ENCODE results near the gene COL11A1. TPM values are rescaled to one million over a fixed set of nuclear protein-coding genes. Genes with fewer than 3 reads are reported as not detected.

COL11A1 gene
- total and polyA plus RNA-seq, 2 experiments from 2014 or later = 12.3 to 12.5 TPM

DNA sequence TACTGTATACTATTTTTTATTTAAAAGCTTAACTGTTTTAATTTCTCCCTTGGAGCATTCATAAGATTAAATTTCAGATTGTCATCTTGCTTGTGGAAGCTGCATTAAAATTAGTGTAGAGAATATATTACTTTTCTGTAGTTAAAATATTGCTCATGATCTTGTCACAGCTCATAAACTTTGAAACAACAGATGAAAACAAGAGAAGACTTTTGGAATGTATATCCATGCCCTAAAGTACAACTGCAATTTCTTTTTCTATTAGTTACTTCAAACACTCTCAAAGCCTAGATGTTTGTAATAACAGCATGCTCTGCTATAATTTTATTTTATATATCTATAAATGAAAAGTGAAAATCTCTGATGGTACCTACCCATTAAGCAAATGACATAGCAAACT is 155.9 kb downstream of the COL11A1 start (continued):
- TF ChIP-seq, protein P1, sequence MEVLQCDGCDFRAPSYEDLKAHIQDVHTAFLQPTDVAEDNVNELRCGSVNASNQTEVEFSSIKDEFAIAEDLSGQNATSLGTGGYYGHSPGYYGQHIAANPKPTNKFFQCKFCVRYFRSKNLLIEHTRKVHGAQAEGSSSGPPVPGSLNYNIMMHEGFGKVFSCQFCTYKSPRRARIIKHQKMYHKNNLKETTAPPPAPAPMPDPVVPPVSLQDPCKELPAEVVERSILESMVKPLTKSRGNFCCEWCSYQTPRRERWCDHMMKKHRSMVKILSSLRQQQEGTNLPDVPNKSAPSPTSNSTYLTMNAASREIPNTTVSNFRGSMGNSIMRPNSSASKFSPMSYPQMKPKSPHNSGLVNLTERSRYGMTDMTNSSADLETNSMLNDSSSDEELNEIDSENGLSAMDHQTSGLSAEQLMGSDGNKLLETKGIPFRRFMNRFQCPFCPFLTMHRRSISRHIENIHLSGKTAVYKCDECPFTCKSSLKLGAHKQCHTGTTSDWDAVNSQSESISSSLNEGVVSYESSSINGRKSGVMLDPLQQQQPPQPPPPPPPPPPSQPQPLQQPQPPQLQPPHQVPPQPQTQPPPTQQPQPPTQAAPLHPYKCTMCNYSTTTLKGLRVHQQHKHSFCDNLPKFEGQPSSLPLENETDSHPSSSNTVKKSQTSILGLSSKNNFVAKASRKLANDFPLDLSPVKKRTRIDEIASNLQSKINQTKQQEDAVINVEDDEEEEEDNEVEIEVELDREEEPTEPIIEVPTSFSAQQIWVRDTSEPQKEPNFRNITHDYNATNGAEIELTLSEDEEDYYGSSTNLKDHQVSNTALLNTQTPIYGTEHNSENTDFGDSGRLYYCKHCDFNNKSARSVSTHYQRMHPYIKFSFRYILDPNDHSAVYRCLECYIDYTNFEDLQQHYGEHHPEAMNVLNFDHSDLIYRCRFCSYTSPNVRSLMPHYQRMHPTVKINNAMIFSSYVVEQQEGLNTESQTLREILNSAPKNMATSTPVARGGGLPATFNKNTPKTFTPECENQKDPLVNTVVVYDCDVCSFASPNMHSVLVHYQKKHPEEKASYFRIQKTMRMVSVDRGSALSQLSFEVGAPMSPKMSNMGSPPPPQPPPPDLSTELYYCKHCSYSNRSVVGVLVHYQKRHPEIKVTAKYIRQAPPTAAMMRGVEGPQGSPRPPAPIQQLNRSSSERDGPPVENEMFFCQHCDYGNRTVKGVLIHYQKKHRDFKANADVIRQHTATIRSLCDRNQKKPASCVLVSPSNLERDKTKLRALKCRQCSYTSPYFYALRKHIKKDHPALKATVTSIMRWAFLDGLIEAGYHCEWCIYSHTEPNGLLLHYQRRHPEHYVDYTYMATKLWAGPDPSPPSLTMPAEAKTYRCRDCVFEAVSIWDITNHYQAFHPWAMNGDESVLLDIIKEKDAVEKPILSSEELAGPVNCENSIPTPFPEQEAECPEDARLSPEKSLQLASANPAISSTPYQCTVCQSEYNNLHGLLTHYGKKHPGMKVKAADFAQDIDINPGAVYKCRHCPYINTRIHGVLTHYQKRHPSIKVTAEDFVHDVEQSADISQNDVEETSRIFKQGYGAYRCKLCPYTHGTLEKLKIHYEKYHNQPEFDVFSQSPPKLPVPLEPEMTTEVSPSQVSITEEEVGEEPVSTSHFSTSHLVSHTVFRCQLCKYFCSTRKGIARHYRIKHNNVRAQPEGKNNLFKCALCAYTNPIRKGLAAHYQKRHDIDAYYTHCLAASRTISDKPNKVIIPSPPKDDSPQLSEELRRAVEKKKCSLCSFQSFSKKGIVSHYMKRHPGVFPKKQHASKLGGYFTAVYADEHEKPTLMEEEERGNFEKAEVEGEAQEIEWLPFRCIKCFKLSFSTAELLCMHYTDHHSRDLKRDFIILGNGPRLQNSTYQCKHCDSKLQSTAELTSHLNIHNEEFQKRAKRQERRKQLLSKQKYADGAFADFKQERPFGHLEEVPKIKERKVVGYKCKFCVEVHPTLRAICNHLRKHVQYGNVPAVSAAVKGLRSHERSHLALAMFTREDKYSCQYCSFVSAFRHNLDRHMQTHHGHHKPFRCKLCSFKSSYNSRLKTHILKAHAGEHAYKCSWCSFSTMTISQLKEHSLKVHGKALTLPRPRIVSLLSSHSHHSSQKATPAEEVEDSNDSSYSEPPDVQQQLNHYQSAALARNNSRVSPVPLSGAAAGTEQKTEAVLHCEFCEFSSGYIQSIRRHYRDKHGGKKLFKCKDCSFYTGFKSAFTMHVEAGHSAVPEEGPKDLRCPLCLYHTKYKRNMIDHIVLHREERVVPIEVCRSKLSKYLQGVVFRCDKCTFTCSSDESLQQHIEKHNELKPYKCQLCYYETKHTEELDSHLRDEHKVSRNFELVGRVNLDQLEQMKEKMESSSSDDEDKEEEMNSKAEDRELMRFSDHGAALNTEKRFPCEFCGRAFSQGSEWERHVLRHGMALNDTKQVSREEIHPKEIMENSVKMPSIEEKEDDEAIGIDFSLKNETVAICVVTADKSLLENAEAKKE (CRISPR knock-in tag; IDR thresholded peaks at IDR 0.05) = no peak
- TF ChIP-seq JUNB (IDR thresholded peaks at IDR 0.05; ENCODE audit: unreplicated experiment) = no peak
- TF ChIP-seq, protein P2, sequence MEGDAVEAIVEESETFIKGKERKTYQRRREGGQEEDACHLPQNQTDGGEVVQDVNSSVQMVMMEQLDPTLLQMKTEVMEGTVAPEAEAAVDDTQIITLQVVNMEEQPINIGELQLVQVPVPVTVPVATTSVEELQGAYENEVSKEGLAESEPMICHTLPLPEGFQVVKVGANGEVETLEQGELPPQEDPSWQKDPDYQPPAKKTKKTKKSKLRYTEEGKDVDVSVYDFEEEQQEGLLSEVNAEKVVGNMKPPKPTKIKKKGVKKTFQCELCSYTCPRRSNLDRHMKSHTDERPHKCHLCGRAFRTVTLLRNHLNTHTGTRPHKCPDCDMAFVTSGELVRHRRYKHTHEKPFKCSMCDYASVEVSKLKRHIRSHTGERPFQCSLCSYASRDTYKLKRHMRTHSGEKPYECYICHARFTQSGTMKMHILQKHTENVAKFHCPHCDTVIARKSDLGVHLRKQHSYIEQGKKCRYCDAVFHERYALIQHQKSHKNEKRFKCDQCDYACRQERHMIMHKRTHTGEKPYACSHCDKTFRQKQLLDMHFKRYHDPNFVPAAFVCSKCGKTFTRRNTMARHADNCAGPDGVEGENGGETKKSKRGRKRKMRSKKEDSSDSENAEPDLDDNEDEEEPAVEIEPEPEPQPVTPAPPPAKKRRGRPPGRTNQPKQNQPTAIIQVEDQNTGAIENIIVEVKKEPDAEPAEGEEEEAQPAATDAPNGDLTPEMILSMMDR (conservative IDR thresholded peaks at IDR 0.05; ENCODE audit: low read depth in 2 of 2) = no peak
- TF ChIP-seq ZNF114 (CRISPR knock-in tag; IDR thresholded peaks at IDR 0.05) = no peak
- TF ChIP-seq ZNF331 (CRISPR knock-in tag; IDR thresholded peaks at IDR 0.05; ENCODE audit: low read depth) = no peak
- no peak for TF ChIP-seq POLR2AphosphoS5 (IDR thresholded peaks at IDR 0.05; ENCODE audit: low read depth)
- no peak for TF ChIP-seq EZH2 (IDR thresholded peaks at IDR 0.05; ENCODE audit: low read depth, unreplicated experiment)
- TF ChIP-seq, protein P3, sequence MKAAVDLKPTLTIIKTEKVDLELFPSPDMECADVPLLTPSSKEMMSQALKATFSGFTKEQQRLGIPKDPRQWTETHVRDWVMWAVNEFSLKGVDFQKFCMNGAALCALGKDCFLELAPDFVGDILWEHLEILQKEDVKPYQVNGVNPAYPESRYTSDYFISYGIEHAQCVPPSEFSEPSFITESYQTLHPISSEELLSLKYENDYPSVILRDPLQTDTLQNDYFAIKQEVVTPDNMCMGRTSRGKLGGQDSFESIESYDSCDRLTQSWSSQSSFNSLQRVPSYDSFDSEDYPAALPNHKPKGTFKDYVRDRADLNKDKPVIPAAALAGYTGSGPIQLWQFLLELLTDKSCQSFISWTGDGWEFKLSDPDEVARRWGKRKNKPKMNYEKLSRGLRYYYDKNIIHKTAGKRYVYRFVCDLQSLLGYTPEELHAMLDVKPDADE (IDR thresholded peaks at IDR 0.05) = no peak

Measured in GM23338 (cell line).